AG10803 (cell line): Measurements from ENCODE around the gene KNDC1.

Experiments
- DNase-seq: peaks from one replicate; pipeline ENCODE4 v3.0.0; 2010; ENCODE audit warnings: low read depth
- H3K4me3 ChIP-seq: 2 replicates; pipeline ENCODE4 v1.5.1; 2011; ENCODE audit warnings: mild to moderate bottlenecking, low read length, control low read depth
- TF ChIP-seq, protein P1 (sequence below): conservative IDR thresholded peaks from 2 replicates; pipeline ENCODE4 v1.5.1; 2011; ENCODE audit warnings: mild to moderate bottlenecking, low read length, control low read depth, inconsistent platforms

KNDC1 gene

DNA sequence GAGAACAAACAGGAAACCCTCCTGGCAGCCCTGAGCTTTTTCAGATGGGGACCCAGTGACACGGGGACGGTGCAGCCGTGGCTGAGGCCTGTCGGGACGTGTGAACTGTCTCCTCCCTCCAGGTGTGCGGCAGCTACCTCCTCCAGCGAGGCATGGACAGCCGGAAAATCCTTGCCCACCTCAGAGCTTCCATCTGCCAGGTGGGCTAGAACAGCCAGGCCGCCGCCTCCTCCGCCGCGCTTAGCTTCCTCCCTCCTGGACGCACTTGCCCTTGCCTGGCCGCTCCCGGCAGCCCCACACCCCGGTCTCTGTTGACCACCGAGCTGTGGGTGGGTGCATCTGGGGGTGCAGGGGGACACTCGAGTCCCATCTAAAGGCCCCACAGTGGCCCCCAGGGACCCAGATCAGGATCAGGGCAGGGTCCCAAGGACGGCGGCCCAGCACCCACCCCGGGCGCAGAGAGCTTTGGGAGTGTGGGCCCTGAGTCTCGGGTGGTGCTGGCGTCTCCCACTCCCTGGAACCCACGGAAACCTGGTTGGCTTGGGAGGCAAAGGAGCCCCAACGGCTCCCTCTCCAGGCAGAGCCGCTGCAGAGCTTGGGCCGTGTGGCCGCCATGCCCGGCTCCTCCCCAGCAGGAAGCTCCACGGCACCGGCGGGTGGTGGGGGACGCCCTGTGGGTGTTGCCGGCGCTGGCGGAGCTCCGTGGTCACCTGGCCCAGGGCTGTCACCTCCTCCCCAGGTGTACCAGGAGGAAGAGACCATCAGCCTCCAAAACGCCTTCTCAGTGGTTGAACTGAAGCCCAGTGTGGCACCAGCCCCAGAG lies 37.1 kb downstream of the KNDC1 start:
- DNase-seq, result no peak
- TF ChIP-seq, protein P1, sequence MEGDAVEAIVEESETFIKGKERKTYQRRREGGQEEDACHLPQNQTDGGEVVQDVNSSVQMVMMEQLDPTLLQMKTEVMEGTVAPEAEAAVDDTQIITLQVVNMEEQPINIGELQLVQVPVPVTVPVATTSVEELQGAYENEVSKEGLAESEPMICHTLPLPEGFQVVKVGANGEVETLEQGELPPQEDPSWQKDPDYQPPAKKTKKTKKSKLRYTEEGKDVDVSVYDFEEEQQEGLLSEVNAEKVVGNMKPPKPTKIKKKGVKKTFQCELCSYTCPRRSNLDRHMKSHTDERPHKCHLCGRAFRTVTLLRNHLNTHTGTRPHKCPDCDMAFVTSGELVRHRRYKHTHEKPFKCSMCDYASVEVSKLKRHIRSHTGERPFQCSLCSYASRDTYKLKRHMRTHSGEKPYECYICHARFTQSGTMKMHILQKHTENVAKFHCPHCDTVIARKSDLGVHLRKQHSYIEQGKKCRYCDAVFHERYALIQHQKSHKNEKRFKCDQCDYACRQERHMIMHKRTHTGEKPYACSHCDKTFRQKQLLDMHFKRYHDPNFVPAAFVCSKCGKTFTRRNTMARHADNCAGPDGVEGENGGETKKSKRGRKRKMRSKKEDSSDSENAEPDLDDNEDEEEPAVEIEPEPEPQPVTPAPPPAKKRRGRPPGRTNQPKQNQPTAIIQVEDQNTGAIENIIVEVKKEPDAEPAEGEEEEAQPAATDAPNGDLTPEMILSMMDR, result no peak
- H3K4me3 ChIP-seq, result no peak overlapping the region

DNA sequence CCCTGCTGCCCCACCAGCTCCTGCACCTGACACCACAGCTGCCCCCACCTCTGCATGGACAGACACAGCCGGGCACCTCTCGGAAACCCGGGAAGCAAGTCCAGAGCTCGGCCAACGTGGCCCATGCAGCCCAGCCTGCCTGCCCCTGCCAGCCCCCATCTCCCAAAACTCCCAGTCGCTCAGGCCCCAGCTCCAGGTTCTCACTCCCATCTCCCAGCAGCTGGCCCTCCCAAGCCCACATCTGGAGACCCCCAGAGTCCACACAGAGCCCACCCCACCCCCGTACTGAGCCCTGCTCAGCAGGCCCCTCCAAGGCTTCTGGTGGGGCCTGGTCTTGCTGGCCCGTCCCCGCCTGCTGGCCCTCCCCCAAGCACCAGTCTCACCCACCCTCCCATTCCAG lies 37.8 kb downstream of the KNDC1 start:
- TF ChIP-seq, protein P1, result no peak

DNA sequence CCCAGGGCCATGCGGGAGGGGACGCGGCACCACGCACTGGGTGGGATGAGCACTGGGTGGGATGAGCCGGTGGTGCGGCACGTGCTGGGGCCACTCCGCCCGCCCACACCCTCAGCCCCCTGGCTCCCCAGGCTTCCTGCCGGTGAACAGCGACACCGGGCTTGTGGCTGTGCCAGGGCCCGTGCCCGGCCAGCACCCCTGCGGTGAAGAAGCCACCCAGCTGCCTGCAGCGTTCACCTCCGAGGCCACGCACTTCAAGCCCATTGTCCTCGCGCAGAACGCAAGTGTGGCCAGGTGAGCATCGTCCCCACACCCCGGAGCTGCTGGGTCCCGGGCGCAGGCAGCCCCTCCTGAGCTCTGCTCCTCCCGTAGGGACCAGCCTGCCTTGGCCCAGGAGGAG lies 38.2 kb downstream of the KNDC1 start:
- TF ChIP-seq, protein P1, result no peak
- no peak for DNase-seq
- H3K4me3 ChIP-seq, result no peak overlapping the region

More for the DNA sequence above, 37.8 kb downstream of the KNDC1 start:
- DNase-seq, result no peak
- no peak overlapping the region for H3K4me3 ChIP-seq

DNA sequence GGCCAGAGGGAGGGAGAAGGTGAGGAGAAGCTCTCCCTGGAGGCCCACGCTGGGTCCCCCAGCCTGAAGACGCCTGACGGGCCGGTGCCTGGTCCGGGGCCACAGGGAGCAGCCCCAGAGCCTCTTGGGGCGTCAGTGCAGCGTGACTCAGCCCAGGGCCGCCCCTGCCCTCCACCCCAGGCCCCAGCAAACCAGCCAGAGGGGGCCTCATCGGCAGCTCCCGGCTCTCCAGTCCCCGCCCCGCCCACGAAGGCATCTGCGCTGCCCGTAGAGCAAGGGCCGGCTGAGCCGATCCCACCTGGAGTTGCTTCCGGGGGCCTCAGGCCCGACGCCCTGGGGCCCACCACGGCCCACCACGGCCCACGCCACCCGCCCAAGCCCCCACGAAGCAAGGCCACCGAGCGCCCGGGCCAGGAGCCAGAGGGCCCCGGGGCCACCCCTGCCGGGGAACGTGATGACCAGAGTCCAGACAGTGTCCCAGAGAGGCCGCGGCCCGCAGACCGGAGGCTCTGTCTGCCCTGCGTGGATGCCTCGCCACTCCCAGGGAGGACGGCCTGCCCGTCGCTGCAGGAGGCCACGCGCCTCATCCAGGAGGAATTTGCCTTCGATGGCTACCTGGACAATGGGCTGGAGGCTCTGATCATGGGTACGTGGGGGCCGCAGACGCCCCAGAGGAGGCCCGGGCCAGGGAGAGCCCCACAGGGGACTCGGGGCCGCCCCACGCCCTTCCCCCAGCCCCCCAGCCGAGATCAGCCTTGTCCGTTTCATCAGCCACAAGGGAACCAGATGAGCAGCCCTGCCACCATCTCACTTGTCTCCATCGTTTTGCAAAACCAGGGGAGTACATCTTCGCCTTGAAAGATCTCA lies 38.8 kb downstream of the KNDC1 start:
- no peak overlapping the region for H3K4me3 ChIP-seq
- TF ChIP-seq, protein P1, result no peak
- DNase-seq, result no peak

DNA sequence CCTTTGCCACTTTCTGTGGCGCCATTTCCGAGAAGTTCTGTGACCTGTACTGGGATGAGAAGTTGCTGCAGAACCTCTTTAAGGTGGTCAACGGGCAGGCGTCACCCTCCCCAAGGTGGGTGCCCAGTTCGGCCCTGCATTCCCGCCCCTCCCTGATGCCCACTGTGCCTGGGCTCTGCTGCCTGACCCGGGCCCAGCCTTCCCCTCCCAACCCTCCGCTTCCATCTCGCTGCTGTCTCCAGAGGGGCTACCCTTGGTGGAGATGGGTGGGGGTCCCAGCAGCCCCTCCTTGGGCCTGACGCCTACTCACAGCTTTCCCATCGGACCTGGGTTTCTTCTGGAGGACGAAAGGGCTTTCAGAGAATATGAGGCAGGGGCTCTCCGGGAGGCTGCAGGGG lies 39.5 kb downstream of the KNDC1 start:
- TF ChIP-seq, protein P1, result no peak
- DNase-seq, result no peak
- H3K4me3 ChIP-seq, result no peak overlapping the region

DNA sequence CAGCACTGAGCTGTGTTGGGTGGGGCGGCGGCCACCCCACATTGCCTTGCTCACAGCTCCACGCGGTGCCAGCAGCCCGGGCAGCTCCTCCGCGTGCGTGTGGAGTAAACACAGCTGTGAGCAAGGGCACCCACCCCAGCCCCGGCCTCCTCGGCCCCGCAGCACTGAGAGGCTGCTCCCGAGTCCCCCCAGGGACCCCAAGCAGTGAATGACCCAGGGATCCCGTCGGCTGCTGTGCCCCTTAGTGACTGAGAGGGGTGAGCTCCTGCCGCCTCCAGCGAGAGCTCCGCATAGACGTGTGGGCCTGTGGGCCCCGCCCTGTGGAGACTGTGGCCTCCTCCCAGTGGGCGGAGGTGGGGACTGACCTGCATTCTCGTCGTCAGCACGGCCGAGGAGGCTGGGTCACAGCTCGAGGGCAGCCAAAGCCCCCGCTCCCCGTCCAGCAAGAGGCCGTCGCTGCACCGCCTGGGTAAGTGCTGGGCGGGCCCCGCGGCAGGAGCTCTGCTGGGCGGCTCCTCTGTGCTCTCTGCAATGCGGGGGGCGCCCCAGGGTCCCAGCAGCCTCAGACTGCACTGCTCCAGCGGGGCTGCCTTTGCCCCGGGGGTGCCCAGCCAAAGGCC lies 40.1 kb downstream of the KNDC1 start:
- no peak overlapping the region for H3K4me3 ChIP-seq
- TF ChIP-seq, protein P1, result no peak
- no peak for DNase-seq
